Stimulated activated CD4-positive, alpha-beta T cell treated with anti-CD3 and anti-CD28 coated beads, TNF-alpha, amount 100 ng/mL, for 48 hours (primary cell): ENCODE measurements around the gene EIF1AD.
"Not testable (repeated sequence)": the region's sequence is repeated elsewhere in the genome, so short reads cannot be mapped to it uniquely, and the experiment has no call there.

Source experiments
- DNase-seq, 3 donors: peaks; one replicate each; pipeline ENCODE4 v3.0.0-alpha.2; 2020; ENCODE audit warnings: low read depth in 3 of 3

EIF1AD gene

GRCh38 chr11:66022401-66023185 lies 20.6 kb upstream of the EIF1AD start:
- peak; percentile 61 to 76 (median 71) for DNase-seq

- DNase-seq, result no peak
Measured at GRCh38 chr11:66020618-66021357, 18.8 kb upstream of the EIF1AD start.

- no peak for DNase-seq
Measured at GRCh38 chr11:66020212-66020611, 18.3 kb upstream of the EIF1AD start.

- no peak for DNase-seq
Measured at GRCh38 chr11:66017321-66017720, 15.4 kb upstream of the EIF1AD start.

GRCh38 chr11:66016793-66017177 lies 14.8 kb upstream of the EIF1AD start:
- DNase-seq, result no peak

GRCh38 chr11:66015936-66016792 lies 14.2 kb upstream of the EIF1AD start:
- DNase-seq, result no peak

GRCh38 chr11:66015454-66015881 lies 13.5 kb upstream of the EIF1AD start:
- no peak for DNase-seq

GRCh38 chr11:66014804-66015453 lies 13.0 kb upstream of the EIF1AD start:
- DNase-seq, result no peak

- no peak for DNase-seq
Measured at GRCh38 chr11:66013762-66014100, 11.8 kb upstream of the EIF1AD start.

GRCh38 chr11:66012946-66013761 lies 11.2 kb upstream of the EIF1AD start:
- DNase-seq, result no peak

- DNase-seq, result no peak
Measured at GRCh38 chr11:66012371-66012945, 10.5 kb upstream of the EIF1AD start.

GRCh38 chr11:66011785-66012303 lies 9.9 kb upstream of the EIF1AD start, which contains the start of gene CST6:
Gene CST6 (plus strand): TSS chr11:66012008. CDS start chr11:66012045, 37 bp downstream.
- no peak for DNase-seq

- no peak for DNase-seq
Measured at GRCh38 chr11:66011239-66011784, 9.4 kb upstream of the EIF1AD start.

- DNase-seq, result not testable (repeated sequence)
Measured at GRCh38 chr11:66010036-66010435, 8.1 kb upstream of the EIF1AD start.

- no peak for DNase-seq
Measured at GRCh38 chr11:66008468-66009101, 6.6 kb upstream of the EIF1AD start.

- DNase-seq, result no peak
Measured at GRCh38 chr11:66008095-66008467, 6.1 kb upstream of the EIF1AD start.

- DNase-seq, result no peak
Measured at GRCh38 chr11:66007201-66007634, 5.3 kb upstream of the EIF1AD start.

GRCh38 chr11:66006891-66007176 lies 4.9 kb upstream of the EIF1AD start:
- DNase-seq, result no peak

GRCh38 chr11:66006134-66006890 lies 4.4 kb upstream of the EIF1AD start:
- DNase-seq, result no peak
